Trophoblast cell (in vitro differentiated cells and primary cell): ENCODE measurements around the gene GMPPA.

Source experiments
- DNase-seq, 2 donors: peaks; one replicate each; pipeline ENCODE4 v3.0.0-alpha.2; 2016
- H2AFZ ChIP-seq: 2 replicates; pipeline ENCODE4 v1.6.1; 2013; ENCODE audit warnings: low read length, moderate library complexity, mild to moderate bottlenecking; ENCODE audit not compliant: insufficient read depth, poor library complexity
- H2AK5ac ChIP-seq: 2 replicates; pipeline ENCODE4 v1.6.1; 2013; ENCODE audit warnings: mild to moderate bottlenecking, low read length
- H2BK120ac ChIP-seq: 2 replicates; pipeline ENCODE4 v1.6.1; 2013; ENCODE audit warnings: low read length, mild to moderate bottlenecking, moderate library complexity; ENCODE audit not compliant: insufficient read depth, poor library complexity
- H2BK12ac ChIP-seq: 2 replicates; pipeline ENCODE4 v1.6.1; 2013; ENCODE audit warnings: mild to moderate bottlenecking, low read length, moderate library complexity
- H2BK5ac ChIP-seq: 2 replicates; pipeline ENCODE4 v1.6.1; 2013; ENCODE audit warnings: low read length, low read depth, moderate library complexity, mild to moderate bottlenecking; ENCODE audit not compliant: poor library complexity
- H3K14ac ChIP-seq: 2 replicates; pipeline ENCODE4 v1.6.1; 2013; ENCODE audit warnings: mild to moderate bottlenecking, low read length
- H3K18ac ChIP-seq: 2 replicates; pipeline ENCODE4 v1.6.1; 2013; ENCODE audit warnings: mild to moderate bottlenecking, low read length
- H3K23ac ChIP-seq: 2 replicates; pipeline ENCODE4 v1.6.1; 2013; ENCODE audit warnings: low read length
- H3K27ac ChIP-seq: 2 replicates; pipeline ENCODE4 v1.5.1; 2013; ENCODE audit warnings: low read depth, mild to moderate bottlenecking, inconsistent platforms, low read length, moderate library complexity
- H3K27me3 ChIP-seq: 2 replicates; pipeline ENCODE4 v1.6.1; 2013; ENCODE audit warnings: inconsistent platforms, mild to moderate bottlenecking, low read length, moderate library complexity; ENCODE audit not compliant: insufficient read depth
- H3K36me3 ChIP-seq, 2 experiments: 1 replicate in 1 of 2; 2 replicates in 1 of 2; pipeline ENCODE4 v1.6.1; 2013; ENCODE audit warnings: low read length in 2 of 2, mild to moderate bottlenecking in 2 of 2, moderate library complexity in 1 of 2; ENCODE audit not compliant: insufficient read depth in 2 of 2, control insufficient read depth in 1 of 2
- H3K4ac ChIP-seq: 2 replicates; pipeline ENCODE4 v1.6.1; 2013; ENCODE audit warnings: low read depth, mild to moderate bottlenecking, low read length, moderate library complexity
- H3K4me1 ChIP-seq, 2 experiments: 1 replicate in 1 of 2; 2 replicates in 1 of 2; pipeline ENCODE4 v1.6.1; 2013; ENCODE audit warnings: low read length in 2 of 2, mild to moderate bottlenecking in 2 of 2, moderate library complexity in 1 of 2; ENCODE audit not compliant: insufficient read depth in 2 of 2, control insufficient read depth in 1 of 2
- H3K4me2 ChIP-seq: 2 replicates; pipeline ENCODE4 v1.6.1; 2013; ENCODE audit warnings: inconsistent platforms, mild to moderate bottlenecking, low read length, moderate library complexity
- H3K4me3 ChIP-seq: 2 replicates; pipeline ENCODE4 v1.5.1; 2013; ENCODE audit warnings: mild to moderate bottlenecking, low read depth, low read length, inconsistent platforms
- H3K79me1 ChIP-seq: one replicate; pipeline ENCODE4 v1.6.1; 2013; ENCODE audit warnings: low read length
- H3K79me2 ChIP-seq: 2 replicates; pipeline ENCODE4 v1.6.1; 2013; ENCODE audit warnings: low read length, mild to moderate bottlenecking; ENCODE audit not compliant: control insufficient read depth, insufficient read depth, poor library complexity
- H3K9ac ChIP-seq: 2 replicates; pipeline ENCODE4 v1.6.1; 2013; ENCODE audit warnings: mild to moderate bottlenecking, low read length
- H3K9me3 ChIP-seq: 2 replicates; pipeline ENCODE4 v1.6.1; 2013; ENCODE audit warnings: low read depth, mild to moderate bottlenecking, control low read depth, inconsistent platforms, low read length; ENCODE audit not compliant: insufficient read depth
- H4K12ac ChIP-seq: 2 replicates; pipeline ENCODE4 v1.6.1; 2013; ENCODE audit warnings: low read depth, mild to moderate bottlenecking, low read length, moderate library complexity
- H4K8ac ChIP-seq: 2 replicates; pipeline ENCODE4 v1.6.1; 2013; ENCODE audit warnings: low read depth, mild to moderate bottlenecking, low read length, moderate library complexity
- H4K91ac ChIP-seq: one replicate; pipeline ENCODE4 v1.6.1; 2013; ENCODE audit warnings: low read depth, mild to moderate bottlenecking, low read length, moderate library complexity
- WGBS: extraction: QIAGEN DNeasy Blood & Tissue Kit; methylation state at CpG from one replicate; pipeline ENCODE4 v1.1.7; 2013; ENCODE audit warnings: missing lambda C conversion rate; ENCODE audit not compliant: insufficient read length, insufficient coverage; ENCODE audit errors: extremely low coverage; 5-methylcytosine and 5-hydroxymethylcytosine counted together

Gene GMPPA

GRCh38 chr2:219494952-219495530 lies 3.6 kb upstream of the GMPPA start:
- Histone ChIP-seq H3K18ac (no peak overlapping the region), H3K4me1 (peaks cover 7 to 14% of the 10 kb centered on the region in 2 experiments), H3K27me3 (peaks cover 16% of the 10 kb centered on the region), H3K79me1 (peaks cover 9% of the 10 kb centered on the region), H2AFZ (no peak overlapping the region), H3K9me3 (peaks cover 2% of the 10 kb centered on the region), H2BK120ac (no peak overlapping the region), H3K4me3 (no peak overlapping the region), H2BK12ac (no peak overlapping the region), H3K4me2 (no peak overlapping the region), H3K79me2 (peaks cover 6% of the 10 kb centered on the region), H4K12ac (no peak overlapping the region), H4K91ac (no peak overlapping the region), H3K9ac (no peak overlapping the region), H3K36me3 (no peaks in the 10 kb centered on the region), H3K23ac (no peak overlapping the region), H3K14ac (no peak overlapping the region), H3K4ac (no peak overlapping the region), H2AK5ac (no peak overlapping the region), H2BK5ac (no peak overlapping the region), H3K27ac (no peak overlapping the region), H4K8ac (no peak overlapping the region)
- no CpG with 5 or more reads among the region's 10 CpGs for WGBS
- DNase-seq = no peak

GRCh38 chr2:219495531-219496122 lies 3.1 kb upstream of the GMPPA start:
- Histone ChIP-seq H3K79me2 (peaks cover 6% of the 10 kb centered on the region), H3K4me2 (no peak overlapping the region), H3K36me3 (no peaks in the 10 kb centered on the region), H3K14ac (no peak overlapping the region), H3K9ac (no peak overlapping the region), H4K12ac (no peak overlapping the region), H3K9me3 (peaks cover 2% of the 10 kb centered on the region), H3K4me3 (no peak overlapping the region), H4K91ac (no peak overlapping the region), H2AK5ac (no peak overlapping the region), H4K8ac (no peak overlapping the region), H2BK120ac (no peak overlapping the region), H3K4me1 (peaks cover 8 to 19% of the 10 kb centered on the region in 2 experiments), H3K27ac (no peak overlapping the region), H3K18ac (no peak overlapping the region), H2AFZ (no peak overlapping the region), H2BK5ac (no peak overlapping the region), H3K23ac (no peak overlapping the region), H3K27me3 (peaks cover 16% of the 10 kb centered on the region), H2BK12ac (no peak overlapping the region), H3K79me1 (peaks cover 9% of the 10 kb centered on the region), H3K4ac (no peak overlapping the region)
- DNase-seq = peak; percentile 26 to 59
- no CpG with 5 or more reads among the region's 14 CpGs for WGBS

- no peak for DNase-seq
- Histone ChIP-seq H2BK12ac (no peak overlapping the region), H3K4me1 (peaks cover 11 to 25% of the 10 kb centered on the region in 2 experiments), H3K9me3 (peaks cover 2% of the 10 kb centered on the region), H3K79me2 (peaks cover 6% of the 10 kb centered on the region), H2AFZ (no peak overlapping the region), H3K14ac (no peak overlapping the region), H3K9ac (no peak overlapping the region), H3K27ac (no peak overlapping the region), H3K4me3 (no peak overlapping the region), H3K36me3 (no peaks in the 10 kb centered on the region), H3K18ac (no peak overlapping the region), H2AK5ac (no peak overlapping the region), H4K91ac (no peak overlapping the region), H4K8ac (no peak overlapping the region), H3K27me3 (peaks cover 16% of the 10 kb centered on the region), H3K4me2 (no peak overlapping the region), H3K4ac (no peak overlapping the region), H2BK120ac (no peak overlapping the region), H2BK5ac (no peak overlapping the region), H3K79me1 (peaks cover 9% of the 10 kb centered on the region), H3K23ac (no peak overlapping the region), H4K12ac (no peak overlapping the region)
- WGBS = no CpG with 5 or more reads among the region's 20 CpGs
These were observed 2.4 kb upstream of the GMPPA start for GRCh38 chr2:219496247-219496824.

- no peak overlapping the region for H3K18ac ChIP-seq
- no peak overlapping the region for H3K4me2 ChIP-seq
- H4K91ac ChIP-seq = no peak overlapping the region
- H3K36me3 ChIP-seq = no peaks in the 10 kb centered on the region
- H3K9ac ChIP-seq = no peak overlapping the region
- peaks cover 17 to 31% of the 10 kb centered on the region in 2 experiments for H3K4me1 ChIP-seq
- no peak overlapping the region for H2AK5ac ChIP-seq
- no peak overlapping the region for H3K27ac ChIP-seq
- H4K12ac ChIP-seq = no peak overlapping the region
- no peak overlapping the region for H3K4me3 ChIP-seq
- no peak overlapping the region for H3K4ac ChIP-seq
- peaks cover 6% of the 10 kb centered on the region for H3K79me2 ChIP-seq
- no peak overlapping the region for H2BK12ac ChIP-seq
- peaks cover 16% of the 10 kb centered on the region for H3K27me3 ChIP-seq
- no CpG with 5 or more reads among the region's 61 CpGs for WGBS
- no peak overlapping the region for H3K23ac ChIP-seq
- H3K14ac ChIP-seq = no peak overlapping the region
- H4K8ac ChIP-seq = no peak overlapping the region
- no peak overlapping the region for H2BK120ac ChIP-seq
- H2AFZ ChIP-seq = no peak overlapping the region
- H2BK5ac ChIP-seq = no peak overlapping the region
- DNase-seq = peak; percentile 55 to 58
- H3K9me3 ChIP-seq = peaks cover 2% of the 10 kb centered on the region
- H3K79me1 ChIP-seq = peaks cover 11% of the 10 kb centered on the region
These were observed 1.7 kb upstream of the GMPPA start for GRCh38 chr2:219496825-219497494.
